Activated CD8-positive, alpha-beta T cell treated with anti-CD3 and anti-CD28 coated beads, Interleukin-2, amount 10 ng/mL, durations not matched to agents 7 days and 5 days (primary cell): ENCODE measurements around the gene IMMP2L. TPM values are rescaled to one million over a fixed set of nuclear protein-coding genes. Genes with fewer than 3 reads are reported as not detected.
"Not testable (repeated sequence)": the region's sequence is repeated elsewhere in the genome, so short reads cannot be mapped to it uniquely, and the experiment has no call there.

Experiments used
- ATAC-seq: fragments of 150-1000 bp; cut with Tn5 transposase; one replicate; pipeline ENCODE4 v1.10.0; 2021; ENCODE audit warnings: moderate library complexity
- CTCF ChIA-PET: fragments of 350-600 bp; sonication (Branson Sonifier 250); formaldehyde crosslinking; loops from one replicate; lab custom pipeline; 2021; ENCODE audit warnings: antibody characterized with exemption; lab: Charles Lee
- POLR2A ChIA-PET: fragments of 350-600 bp; sonication (Branson Sonifier 250); formaldehyde crosslinking; loops from one replicate; lab custom pipeline; 2021; ENCODE audit warnings: antibody characterized with exemption; lab: Charles Lee
- DNase-seq: peaks from one replicate; pipeline ENCODE4 v3.0.0-alpha.2; 2020
- H3K27ac Mint-ChIP-seq: one replicate; pipeline ENCODE4 v1.8.0; 2021; ENCODE audit warnings: mild to moderate bottlenecking, mixed read lengths
- H3K27me3 Mint-ChIP-seq: one replicate; pipeline ENCODE4 v1.8.0; 2021; ENCODE audit warnings: low read depth, mixed read lengths
- H3K36me3 Mint-ChIP-seq: one replicate; pipeline ENCODE4 v1.8.0; 2021; ENCODE audit warnings: low read depth, mixed read lengths
- H3K4me1 Mint-ChIP-seq: one replicate; pipeline ENCODE4 v1.8.0; 2021; ENCODE audit warnings: low read depth, mixed read lengths
- H3K4me3 Mint-ChIP-seq: one replicate; pipeline ENCODE4 v1.8.0; 2021; ENCODE audit warnings: mild to moderate bottlenecking, mixed read lengths
- H3K9me3 Mint-ChIP-seq: one replicate; pipeline ENCODE4 v1.8.0; 2022; ENCODE audit warnings: mixed read lengths; ENCODE audit not compliant: insufficient read depth
- total RNA-seq, 2 experiments: library from RNA; stranded (reverse); gene quantifications; one replicate each; pipeline ENCODE4 v1.2.3, GENCODE V29; 2021

Gene IMMP2L
- total RNA-seq, 2 experiments from 2014 or later: 7.1 to 9.7 TPM

- H3K27me3 Mint-ChIP-seq, H3K4me1 Mint-ChIP-seq, H3K36me3 Mint-ChIP-seq, H3K4me3 Mint-ChIP-seq, H3K27ac Mint-ChIP-seq, DNase-seq, POLR2A ChIA-PET, H3K9me3 Mint-ChIP-seq, ATAC-seq, CTCF ChIA-PET: not testable (repeated sequence)
Observed at GRCh38 chr7:111581784-111582488, 19.6 kb upstream of the IMMP2L start.

GRCh38 chr7:111581207-111581606 is 18.9 kb upstream of the IMMP2L start:
- CTCF ChIA-PET, H3K27ac Mint-ChIP-seq, H3K27me3 Mint-ChIP-seq, ATAC-seq, POLR2A ChIA-PET, H3K4me1 Mint-ChIP-seq, H3K9me3 Mint-ChIP-seq, DNase-seq, H3K4me3 Mint-ChIP-seq, H3K36me3 Mint-ChIP-seq: not testable (repeated sequence)

- no peaks in the 10 kb centered on the region for H3K36me3 Mint-ChIP-seq
- no peak overlapping the region for H3K4me3 Mint-ChIP-seq
- CTCF ChIA-PET: interaction anchor here (0.8 kb wide), 1 partner anchor 19 kb away, joined by 3 read pairs; no protein-coding TSS in a partner anchor
- H3K4me1 Mint-ChIP-seq: no peaks in the 10 kb centered on the region
- H3K9me3 Mint-ChIP-seq: peaks cover 3% of the 10 kb centered on the region
- POLR2A ChIA-PET: interaction anchor here (0.7 kb wide), 1 partner anchor 260 kb away, joined by 3 read pairs; no protein-coding TSS in a partner anchor
- no peak overlapping the region for H3K27ac Mint-ChIP-seq
- no peaks in the 10 kb centered on the region for H3K27me3 Mint-ChIP-seq
- ATAC-seq: no peak
- no peak for DNase-seq
Observed at GRCh38 chr7:111578754-111579153, 16.5 kb upstream of the IMMP2L start.

- POLR2A ChIA-PET: no interaction called here
- ATAC-seq (no peak), DNase-seq (no peak)
- CTCF ChIA-PET: no interaction called here
- H3K27ac Mint-ChIP-seq: no peak overlapping the region
- peaks cover 15% of the 10 kb centered on the region for H3K27me3 Mint-ChIP-seq
- H3K9me3 Mint-ChIP-seq: peaks cover 16% of the 10 kb centered on the region
- no peak overlapping the region for H3K4me3 Mint-ChIP-seq
- no peaks in the 10 kb centered on the region for H3K4me1 Mint-ChIP-seq
- no peaks in the 10 kb centered on the region for H3K36me3 Mint-ChIP-seq
Observed at GRCh38 chr7:111571720-111572119, 9.4 kb upstream of the IMMP2L start.

GRCh38 chr7:111568870-111569462 is 6.7 kb upstream of the IMMP2L start:
- POLR2A ChIA-PET: no interaction called here

GRCh38 chr7:111568419-111568818 is 6.1 kb upstream of the IMMP2L start:
- no peaks in the 10 kb centered on the region for H3K36me3 Mint-ChIP-seq
- peaks cover 16% of the 10 kb centered on the region for H3K9me3 Mint-ChIP-seq
- no peaks in the 10 kb centered on the region for H3K4me1 Mint-ChIP-seq
- POLR2A ChIA-PET: no interaction called here
- ATAC-seq (no peak), DNase-seq (no peak)
- peaks cover 15% of the 10 kb centered on the region for H3K27me3 Mint-ChIP-seq
- H3K27ac Mint-ChIP-seq: no peak overlapping the region
- no peak overlapping the region for H3K4me3 Mint-ChIP-seq
- CTCF ChIA-PET: no interaction called here

More at GRCh38 chr7:111568870-111569462, 6.7 kb upstream of the IMMP2L start:
- Mint-ChIP-seq H3K9me3 (peaks cover 16% of the 10 kb centered on the region), H3K4me1 (no peaks in the 10 kb centered on the region), H3K36me3 (no peaks in the 10 kb centered on the region), H3K27ac (no peak overlapping the region), H3K4me3 (no peak overlapping the region), H3K27me3 (peaks cover 17% of the 10 kb centered on the region)
- CTCF ChIA-PET: no interaction called here
- no peak for DNase-seq
- ATAC-seq: no peak

- POLR2A ChIA-PET: no interaction called here
- Mint-ChIP-seq H3K27me3 (peaks cover 13% of the 10 kb centered on the region), H3K27ac (no peak overlapping the region), H3K4me1 (peaks cover 25% of the 10 kb centered on the region), H3K9me3 (no peaks in the 10 kb centered on the region), H3K4me3 (no peak overlapping the region), H3K36me3 (no peaks in the 10 kb centered on the region)
- no peak for ATAC-seq
- DNase-seq: no peak
- CTCF ChIA-PET: no interaction called here
Observed at GRCh38 chr7:111564078-111564477, 1.8 kb upstream of the IMMP2L start.

GRCh38 chr7:111561654-111561903 is 713 bp downstream of the IMMP2L start:
- Mint-ChIP-seq H3K4me1 (peaks cover 27% of the 10 kb centered on the region), H3K27ac (peak overlapping the region; percentile 77), H3K27me3 (peaks cover 2% of the 10 kb centered on the region), H3K9me3 (no peaks in the 10 kb centered on the region), H3K4me3 (peak overlapping the region; percentile 78), H3K36me3 (peaks cover 11% of the 10 kb centered on the region)
- ChIA-PET CTCF (interaction anchor here (0.7 to 0.8 kb wide), 2 partner anchors 20 to 577 kb away, joined by 3 read pairs; no protein-coding TSS in a partner anchor), POLR2A (no interaction called here)
- DNase-seq (no peak), ATAC-seq (no peak)

GRCh38 chr7:111560773-111561653 is 1.3 kb downstream of the IMMP2L start:
- POLR2A ChIA-PET: no interaction called here
- ATAC-seq (no peak), DNase-seq (no peak)
- peaks cover 15% of the 10 kb centered on the region for H3K36me3 Mint-ChIP-seq
- peaks cover 2% of the 10 kb centered on the region for H3K27me3 Mint-ChIP-seq
- H3K4me1 Mint-ChIP-seq: peaks cover 27% of the 10 kb centered on the region
- CTCF ChIA-PET: interaction anchor here (0.7 to 0.8 kb wide), 2 partner anchors 19 to 578 kb away, joined by 3 read pairs; no protein-coding TSS in a partner anchor
- peak overlapping the region; percentile 78 for H3K4me3 Mint-ChIP-seq
- H3K9me3 Mint-ChIP-seq: no peaks in the 10 kb centered on the region
- H3K27ac Mint-ChIP-seq: peak overlapping the region; percentile 77

- peaks cover 25% of the 10 kb centered on the region for H3K36me3 Mint-ChIP-seq
- H3K9me3 Mint-ChIP-seq: no peaks in the 10 kb centered on the region
- POLR2A ChIA-PET: no interaction called here
- ATAC-seq (no peak), DNase-seq (no peak)
- peaks cover 27% of the 10 kb centered on the region for H3K4me1 Mint-ChIP-seq
- H3K4me3 Mint-ChIP-seq: no peak overlapping the region
- CTCF ChIA-PET: interaction anchor here (1.2 to 1.8 kb wide), 2 partner anchors 19 to 71 kb away, joined by 3 read pairs; no protein-coding TSS in a partner anchor
- no peaks in the 10 kb centered on the region for H3K27me3 Mint-ChIP-seq
- H3K27ac Mint-ChIP-seq: no peak overlapping the region
Observed at GRCh38 chr7:111558991-111559390, 3.3 kb downstream of the IMMP2L start.

GRCh38 chr7:111556977-111557376 is 5.3 kb downstream of the IMMP2L start:
- no peaks in the 10 kb centered on the region for H3K9me3 Mint-ChIP-seq
- peaks cover 24% of the 10 kb centered on the region for H3K4me1 Mint-ChIP-seq
- POLR2A ChIA-PET: no interaction called here

GRCh38 chr7:111554086-111554485 is 8.2 kb downstream of the IMMP2L start:
- ChIA-PET CTCF (no interaction called here), POLR2A (no interaction called here)
- no peak for ATAC-seq
- no peaks in the 10 kb centered on the region for H3K27me3 Mint-ChIP-seq
- H3K27ac Mint-ChIP-seq: no peak overlapping the region
- no peak overlapping the region for H3K4me3 Mint-ChIP-seq
- peaks cover 3% of the 10 kb centered on the region for H3K4me1 Mint-ChIP-seq
- H3K36me3 Mint-ChIP-seq: peaks cover 32% of the 10 kb centered on the region
- DNase-seq: no peak
- H3K9me3 Mint-ChIP-seq: no peaks in the 10 kb centered on the region

More at GRCh38 chr7:111556977-111557376, 5.3 kb downstream of the IMMP2L start:
- no peak for ATAC-seq
- CTCF ChIA-PET: no interaction called here
- H3K27me3 Mint-ChIP-seq: no peaks in the 10 kb centered on the region
- peaks cover 25% of the 10 kb centered on the region for H3K36me3 Mint-ChIP-seq
- no peak for DNase-seq
- H3K27ac Mint-ChIP-seq: no peak overlapping the region
- H3K4me3 Mint-ChIP-seq: no peak overlapping the region
